Thyroid gland (tissue), 4 donors: ENCODE measurements around the gene MTCL3.

Experiments used
- CTCF ChIP-seq, 6 experiments: fragments of 200-600 bp in 3 of 6; fragments of 450-650 bp in 3 of 6; sonication (generic) in 3 of 6; IDR thresholded peaks; one replicate each; pipeline ENCODE4 v1.5.1; 2016 to 2019; ENCODE audit warnings: antibody characterized with exemption in 6 of 6, mild to moderate bottlenecking in 2 of 6, inconsistent platforms in 1 of 6, moderate library complexity in 1 of 6
- POLR2A ChIP-seq, 2 donors: fragments of 450-650 bp; IDR thresholded peaks; one replicate each; pipeline ENCODE4 v1.6.1; 2017; ENCODE audit warnings: antibody characterized with exemption in 2 of 2, mild to moderate bottlenecking in 2 of 2, moderate library complexity in 1 of 2

- TF ChIP-seq CTCF (IDR thresholded peaks at IDR 0.05): no peak
- no peak for TF ChIP-seq POLR2A (IDR thresholded peaks at IDR 0.05)
Observed at GRCh38 chr6:127457456-127458064, 61.6 kb downstream of the MTCL3 start.
